Gastroesophageal sphincter (tissue), 4 donors: ENCODE data around the gene TRIM32. TPM values are rescaled to one million over a fixed set of nuclear protein-coding genes. Genes with fewer than 3 reads are reported as not detected.
A peak's percentile ranks its signal among the peaks of the same experiment; 100 is the strongest.

ENCODE experiments used
- ATAC-seq: fragments of 150-250 bp; one replicate; pipeline ENCODE4 v1.9.1; 2016; ENCODE audit warnings: mild to moderate bottlenecking, moderate library complexity
- H3K27ac ChIP-seq, 4 donors: fragments of 200-600 bp; sonication (generic) in 3 of 4; 1 replicate in 3 of 4; 2 replicates in 1 of 4; pipeline ENCODE4 v1.5.1; 2016 to 2019
- H3K27me3 ChIP-seq: fragments of 200-600 bp; sonication (generic); one replicate; pipeline ENCODE4 v1.5.1; 2019
- H3K36me3 ChIP-seq, 2 donors: fragments of 200-600 bp; sonication (generic); one replicate each; pipeline ENCODE4 v1.5.1; 2019; ENCODE audit warnings: control low read depth in 1 of 2
- H3K4me1 ChIP-seq, 3 donors: fragments of 200-600 bp; sonication (generic); 1 replicate in 2 of 3; 2 replicates in 1 of 3; pipeline ENCODE4 v1.5.1; 2016 to 2019; ENCODE audit warnings: control low read depth in 2 of 3
- H3K4me3 ChIP-seq, 2 donors: fragments of 200-600 bp; sonication (generic); one replicate each; pipeline ENCODE4 v1.5.1; 2019; ENCODE audit warnings: mild to moderate bottlenecking in 1 of 2, moderate library complexity in 1 of 2
- H3K9me3 ChIP-seq, 3 donors: fragments of 200-600 bp; sonication (generic); one replicate each; pipeline ENCODE4 v1.5.1; 2017 to 2019; ENCODE audit warnings: control low read depth in 2 of 3
- EP300 ChIP-seq: sonication (generic); formaldehyde crosslinking; IDR thresholded peaks from one replicate; pipeline ENCODE4 v1.6.1; 2017; ENCODE audit warnings: antibody characterized with exemption, mild to moderate bottlenecking
- POLR2A ChIP-seq, 2 donors: fragments of 450-650 bp; IDR thresholded peaks; one replicate each; pipeline ENCODE4 v1.6.1; 2017; ENCODE audit warnings: antibody characterized with exemption in 2 of 2, mild to moderate bottlenecking in 2 of 2, moderate library complexity in 1 of 2
- POLR2AphosphoS5 ChIP-seq: sonication (generic); formaldehyde crosslinking; IDR thresholded peaks from one replicate; pipeline ENCODE4 v1.6.1; 2017; ENCODE audit warnings: antibody characterized with exemption
- WGBS, 2 donors: methylation state at CpG; one replicate each; pipeline ENCODE4 v1.1.5; 2018; ENCODE audit warnings: low coverage in 1 of 2; 5-methylcytosine and 5-hydroxymethylcytosine counted together
- total RNA-seq, 4 donors: library from RNA; depleted of rRNA; stranded (reverse); fragments of >200 nt; gene quantifications; one replicate each; pipeline ENCODE4 v1.1.0, GENCODE V29; 2016
- TF ChIP-seq, protein P1 (sequence below), 4 experiments: fragments of 200-600 bp in 2 of 4; fragments of 450-650 bp in 2 of 4; sonication (generic) in 1 of 4; IDR thresholded peaks; one replicate each; pipeline ENCODE4 v1.5.1; 2017 to 2019; ENCODE audit warnings: antibody characterized with exemption in 4 of 4, mild to moderate bottlenecking in 2 of 4, moderate library complexity in 2 of 4

TRIM32 gene
- total RNA-seq, 4 donors from 2014 or later, result 18.5 to 25.7 (median 23.1) TPM

DNA sequence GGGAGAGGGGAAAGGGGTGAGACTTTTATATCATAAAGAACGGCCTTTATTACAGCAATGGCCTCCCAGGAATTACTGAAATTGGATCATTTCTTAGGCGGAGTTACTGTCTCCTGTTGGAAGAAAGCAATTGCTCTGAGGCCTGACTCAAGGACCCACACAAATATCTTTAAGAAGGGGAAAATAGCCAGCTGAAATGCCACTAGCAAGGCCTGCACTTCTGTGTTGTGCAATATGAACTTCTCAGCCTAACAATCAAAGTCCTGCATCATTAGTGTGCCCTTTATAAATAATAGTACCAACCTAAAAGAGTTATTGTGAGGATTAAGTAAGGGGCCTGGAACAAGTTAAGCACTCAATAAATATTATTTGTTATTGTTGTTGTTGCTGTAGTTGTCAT is 30.1 kb upstream of the TRIM32 start:
- Histone ChIP-seq H3K36me3 (no peaks in the 10 kb centered on the region), H3K4me1 (peaks cover 0 to 16% (median 0%) of the 10 kb centered on the region in 3 donors), H3K27me3 (no peaks in the 10 kb centered on the region), H3K27ac (no peak overlapping the region), H3K4me3 (no peak overlapping the region), H3K9me3 (no peaks in the 10 kb centered on the region)
- ATAC-seq, result no peak
- TF ChIP-seq EP300 (no peak), POLR2AphosphoS5 (no peak), POLR2A (IDR thresholded peaks at IDR 0.05) (no peak)
- TF ChIP-seq, protein P1, sequence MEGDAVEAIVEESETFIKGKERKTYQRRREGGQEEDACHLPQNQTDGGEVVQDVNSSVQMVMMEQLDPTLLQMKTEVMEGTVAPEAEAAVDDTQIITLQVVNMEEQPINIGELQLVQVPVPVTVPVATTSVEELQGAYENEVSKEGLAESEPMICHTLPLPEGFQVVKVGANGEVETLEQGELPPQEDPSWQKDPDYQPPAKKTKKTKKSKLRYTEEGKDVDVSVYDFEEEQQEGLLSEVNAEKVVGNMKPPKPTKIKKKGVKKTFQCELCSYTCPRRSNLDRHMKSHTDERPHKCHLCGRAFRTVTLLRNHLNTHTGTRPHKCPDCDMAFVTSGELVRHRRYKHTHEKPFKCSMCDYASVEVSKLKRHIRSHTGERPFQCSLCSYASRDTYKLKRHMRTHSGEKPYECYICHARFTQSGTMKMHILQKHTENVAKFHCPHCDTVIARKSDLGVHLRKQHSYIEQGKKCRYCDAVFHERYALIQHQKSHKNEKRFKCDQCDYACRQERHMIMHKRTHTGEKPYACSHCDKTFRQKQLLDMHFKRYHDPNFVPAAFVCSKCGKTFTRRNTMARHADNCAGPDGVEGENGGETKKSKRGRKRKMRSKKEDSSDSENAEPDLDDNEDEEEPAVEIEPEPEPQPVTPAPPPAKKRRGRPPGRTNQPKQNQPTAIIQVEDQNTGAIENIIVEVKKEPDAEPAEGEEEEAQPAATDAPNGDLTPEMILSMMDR (IDR thresholded peaks at IDR 0.05), result no peak
- WGBS, 2 donors, result 47 to 100% methylated on average over 2 of the region's 2 CpGs

DNA sequence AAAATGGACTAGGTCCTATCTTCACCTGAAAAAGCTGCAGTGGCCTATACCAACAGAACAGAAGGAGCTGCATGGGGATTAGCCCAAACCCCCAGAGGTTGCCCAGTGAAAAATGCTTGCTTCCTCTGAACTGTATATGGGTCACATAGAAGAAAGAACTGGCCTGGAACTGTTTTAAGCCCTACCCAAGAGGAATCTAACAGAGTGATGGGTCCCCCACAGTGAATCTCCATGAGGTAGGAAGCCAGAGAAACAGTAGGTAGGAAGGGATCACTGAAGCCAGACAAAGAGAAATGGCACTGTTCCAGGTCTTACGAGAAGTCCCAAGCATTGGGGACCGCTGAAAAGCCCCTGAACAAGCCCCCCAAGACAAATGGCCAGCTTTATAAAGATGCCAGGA is 28.8 kb upstream of the TRIM32 start:
- peaks cover 0 to 16% (median 0%) of the 10 kb centered on the region in 3 donors for H3K4me1 ChIP-seq
- TF ChIP-seq POLR2AphosphoS5 (no peak), POLR2A (IDR thresholded peaks at IDR 0.05) (no peak), EP300 (no peak)
- TF ChIP-seq, protein P1 (IDR thresholded peaks at IDR 0.05), result no peak
- 100% methylated on average over 2 of the region's 2 CpGs; no CpG with 5 or more reads in 1 of the 2 donors for WGBS, 2 donors
- no peak overlapping the region for H3K4me3 ChIP-seq
- no peaks in the 10 kb centered on the region for H3K27me3 ChIP-seq
- no peaks in the 10 kb centered on the region for H3K36me3 ChIP-seq
- no peaks in the 10 kb centered on the region for H3K9me3 ChIP-seq
- H3K27ac ChIP-seq, result no peak overlapping the region
- no peak for ATAC-seq

DNA sequence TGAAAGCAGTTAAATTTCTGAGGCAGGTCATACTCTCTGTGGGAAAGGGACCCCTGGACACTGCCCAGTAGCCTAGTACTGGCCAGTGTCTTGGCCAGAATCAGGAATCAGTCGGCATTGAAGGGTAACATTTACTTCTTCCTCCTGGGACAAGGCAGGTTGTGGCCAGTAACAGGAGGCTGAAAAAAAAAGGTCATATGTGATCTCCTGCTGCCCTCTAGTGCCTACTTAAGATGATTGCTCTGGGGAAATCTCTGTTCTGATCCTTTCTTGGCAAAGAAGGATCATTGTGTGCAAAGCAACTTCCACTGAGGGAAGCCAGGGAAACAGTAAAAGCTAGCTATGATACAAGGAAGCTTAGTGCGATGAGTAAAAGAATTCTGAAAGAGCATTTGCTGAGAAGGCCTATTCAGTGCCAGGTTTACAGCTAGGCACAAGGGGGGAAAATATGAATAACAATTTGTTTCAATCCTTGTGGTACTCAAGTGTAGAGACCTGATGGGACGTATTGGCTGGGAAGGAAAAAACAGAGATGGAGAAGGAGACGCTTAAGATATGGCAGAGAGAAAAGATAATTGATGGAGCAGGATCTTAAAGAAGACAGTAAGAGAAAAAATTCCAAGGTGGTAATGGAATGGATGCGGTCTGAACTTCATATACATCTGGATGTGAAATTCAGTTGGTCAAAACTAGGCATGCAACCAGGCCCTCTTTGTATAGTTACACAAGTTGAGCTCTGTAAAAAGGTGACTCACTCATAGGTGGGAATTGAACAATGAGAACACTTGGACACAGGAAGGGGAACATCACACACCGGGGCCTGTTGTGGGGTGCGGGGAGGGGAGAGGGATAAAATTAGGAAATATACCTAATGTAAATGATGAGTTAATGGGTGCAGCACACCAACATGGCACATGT is 25.8 kb upstream of the TRIM32 start:
- Histone ChIP-seq H3K27me3 (no peaks in the 10 kb centered on the region), H3K4me1 (peaks cover 0 to 25% (median 0%) of the 10 kb centered on the region in 3 donors), H3K4me3 (no peak overlapping the region), H3K9me3 (no peaks in the 10 kb centered on the region), H3K36me3 (no peaks in the 10 kb centered on the region), H3K27ac (no peak overlapping the region)
- WGBS, 2 donors, result 61 to 72% methylated on average over 6 of the region's 7 CpGs
- peak; percentile 70 for ATAC-seq
- TF ChIP-seq POLR2AphosphoS5 (peak; percentile 30), POLR2A (IDR thresholded peaks at IDR 0.05) (no peak), EP300 (no peak)
- TF ChIP-seq, protein P1 (IDR thresholded peaks at IDR 0.05), result peak; percentile 33 to 78 (median 68)

DNA sequence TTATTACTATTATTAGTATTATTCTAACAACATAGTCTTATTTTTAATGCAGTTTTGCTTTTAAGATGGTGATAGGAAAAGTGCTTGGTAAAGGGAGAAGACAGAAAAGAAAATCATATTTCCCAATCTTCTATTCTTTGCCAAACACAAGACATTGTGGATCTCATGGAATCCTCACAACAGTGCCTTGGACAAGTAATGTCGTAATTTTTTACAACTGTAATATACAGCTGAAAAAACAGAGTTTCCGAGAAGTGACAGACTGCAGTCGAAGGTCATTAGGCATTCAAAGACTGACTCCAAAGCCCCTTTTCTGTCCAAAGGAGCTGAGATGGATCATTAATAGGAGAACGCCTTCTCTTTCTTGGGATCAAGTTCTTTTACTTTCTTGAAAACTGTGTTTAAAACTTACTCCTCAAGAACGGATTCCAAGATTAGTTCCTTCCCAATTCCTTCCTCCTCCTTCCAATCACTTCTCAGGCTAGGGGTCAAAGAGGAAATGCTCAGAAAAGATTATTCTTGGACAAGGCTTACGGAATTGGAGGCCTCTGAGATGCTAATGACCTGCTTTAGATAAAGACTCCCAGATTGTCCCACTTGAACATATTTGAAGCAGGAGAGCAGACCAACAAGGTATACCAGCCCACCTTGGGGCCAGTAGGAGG is 24.3 kb upstream of the TRIM32 start:
- 53 to 68% methylated on average over 6 of the region's 6 CpGs for WGBS, 2 donors
- H3K9me3 ChIP-seq, result no peaks in the 10 kb centered on the region
- no peak for ATAC-seq
- H3K27me3 ChIP-seq, result no peaks in the 10 kb centered on the region
- TF ChIP-seq POLR2AphosphoS5, result peak; percentile 50
- TF ChIP-seq, protein P1 (IDR thresholded peaks at IDR 0.05), result no peak
- no peak overlapping the region for H3K4me3 ChIP-seq
- no peaks in the 10 kb centered on the region for H3K36me3 ChIP-seq
- H3K4me1 ChIP-seq, result peaks cover 0 to 18% (median 0%) of the 10 kb centered on the region in 3 donors
- peak overlapping the region in 2 of 4 donors; percentile 51 to 63 for H3K27ac ChIP-seq
